ENCODE measurements around the gene USP37.

The USP37 gene, protein sequence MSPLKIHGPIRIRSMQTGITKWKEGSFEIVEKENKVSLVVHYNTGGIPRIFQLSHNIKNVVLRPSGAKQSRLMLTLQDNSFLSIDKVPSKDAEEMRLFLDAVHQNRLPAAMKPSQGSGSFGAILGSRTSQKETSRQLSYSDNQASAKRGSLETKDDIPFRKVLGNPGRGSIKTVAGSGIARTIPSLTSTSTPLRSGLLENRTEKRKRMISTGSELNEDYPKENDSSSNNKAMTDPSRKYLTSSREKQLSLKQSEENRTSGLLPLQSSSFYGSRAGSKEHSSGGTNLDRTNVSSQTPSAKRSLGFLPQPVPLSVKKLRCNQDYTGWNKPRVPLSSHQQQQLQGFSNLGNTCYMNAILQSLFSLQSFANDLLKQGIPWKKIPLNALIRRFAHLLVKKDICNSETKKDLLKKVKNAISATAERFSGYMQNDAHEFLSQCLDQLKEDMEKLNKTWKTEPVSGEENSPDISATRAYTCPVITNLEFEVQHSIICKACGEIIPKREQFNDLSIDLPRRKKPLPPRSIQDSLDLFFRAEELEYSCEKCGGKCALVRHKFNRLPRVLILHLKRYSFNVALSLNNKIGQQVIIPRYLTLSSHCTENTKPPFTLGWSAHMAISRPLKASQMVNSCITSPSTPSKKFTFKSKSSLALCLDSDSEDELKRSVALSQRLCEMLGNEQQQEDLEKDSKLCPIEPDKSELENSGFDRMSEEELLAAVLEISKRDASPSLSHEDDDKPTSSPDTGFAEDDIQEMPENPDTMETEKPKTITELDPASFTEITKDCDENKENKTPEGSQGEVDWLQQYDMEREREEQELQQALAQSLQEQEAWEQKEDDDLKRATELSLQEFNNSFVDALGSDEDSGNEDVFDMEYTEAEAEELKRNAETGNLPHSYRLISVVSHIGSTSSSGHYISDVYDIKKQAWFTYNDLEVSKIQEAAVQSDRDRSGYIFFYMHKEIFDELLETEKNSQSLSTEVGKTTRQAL

DNA sequence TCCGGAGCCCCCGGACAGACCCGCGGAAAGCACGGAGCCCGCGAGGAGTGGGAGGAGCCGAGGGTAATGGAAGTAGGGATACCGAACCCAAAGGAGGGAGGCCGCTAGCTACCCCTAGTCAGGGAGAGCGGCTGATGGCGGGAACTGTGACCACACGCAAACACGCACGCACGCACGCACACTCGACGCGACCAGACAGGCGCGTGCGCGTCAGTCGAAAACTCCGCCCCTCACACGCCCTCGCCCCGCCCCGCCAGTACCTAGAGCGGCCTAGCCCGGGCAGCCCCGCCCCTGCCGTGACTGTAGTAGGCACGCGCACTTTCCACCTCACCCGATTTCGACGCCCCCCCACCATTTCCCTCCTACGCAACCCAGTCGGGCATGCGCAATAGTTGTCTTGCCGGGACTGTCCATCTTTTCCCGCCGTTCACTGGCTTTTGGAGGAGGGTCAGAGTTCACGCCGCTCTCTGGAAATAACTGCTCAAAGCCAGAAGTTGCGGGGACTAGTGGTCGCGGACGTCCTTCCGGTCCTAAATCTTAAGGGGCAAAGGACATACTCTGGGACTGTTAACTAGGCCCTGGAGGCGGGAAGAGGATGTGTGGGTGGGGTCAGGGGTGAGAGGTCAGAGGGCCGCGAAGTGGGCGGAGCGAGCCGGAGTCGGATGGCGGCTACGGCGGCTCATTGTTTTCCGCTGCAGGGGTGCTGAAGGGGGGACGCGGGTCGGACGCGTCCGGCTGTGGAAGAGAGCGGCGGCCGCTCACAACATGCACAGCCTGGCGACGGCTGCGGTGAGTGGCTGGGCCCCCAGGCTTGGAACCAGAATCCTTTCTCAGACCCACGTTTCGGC lies at the start of gene USP37, which contains the start of gene CNOT9:
TSS of gene USP37 (minus strand) at position 162 of the 848 bp plus-strand sequence. CDS start 9,698 bp downstream, outside the sequence.
TSS of gene CNOT9 (plus strand) at position 650 of the 848 bp plus-strand sequence. CDS start at position 766, 116 bp downstream.
- DNase-seq, result peak; percentile 95

GRCh38 chr2:218615868-218616315 lies 47.7 kb upstream of the USP37 start:
- DNase-seq, result no peak

DNA sequence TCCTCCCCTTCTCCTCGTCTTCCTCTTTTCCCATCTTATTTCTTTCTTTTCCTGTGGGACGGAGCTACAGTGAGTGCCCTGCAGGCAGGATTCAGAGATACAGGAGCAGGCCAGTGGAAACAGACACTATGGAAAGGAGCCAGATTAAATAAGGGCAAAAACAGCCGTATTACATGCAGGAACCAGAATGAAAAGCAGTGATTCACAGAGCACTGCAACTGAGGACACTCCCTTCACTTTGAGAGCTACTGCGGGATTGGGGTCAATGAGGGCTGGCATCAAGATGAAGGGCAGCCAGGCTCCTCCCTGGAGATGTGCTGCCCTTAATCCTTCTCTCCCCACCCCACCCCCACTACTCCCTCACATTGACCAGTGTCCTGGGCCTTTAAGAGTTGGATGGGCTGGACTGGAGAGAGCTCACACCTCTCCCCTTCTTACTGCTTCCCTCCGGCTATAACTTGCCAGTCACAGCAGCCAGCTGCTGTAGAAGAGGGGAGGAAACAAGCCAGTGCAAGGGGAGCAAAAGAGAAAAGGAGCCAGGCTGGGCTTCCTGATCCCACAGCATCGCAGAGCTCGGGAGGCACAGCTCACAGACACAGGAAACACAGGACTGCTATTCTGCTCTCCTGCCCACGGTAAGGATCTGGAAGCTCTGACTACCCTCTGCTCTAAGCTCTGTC lies 39.4 kb upstream of the USP37 start, which contains the start of gene PLCD4:
TSS of gene PLCD4 (plus strand) at position 464 of the 680 bp plus-strand sequence. CDS start 7,841 bp downstream, outside the sequence.
- no peak for DNase-seq

- DNase-seq, result peak; percentile 47
Observed at GRCh38 chr2:218605432-218605831, 37.3 kb upstream of the USP37 start.

DNA sequence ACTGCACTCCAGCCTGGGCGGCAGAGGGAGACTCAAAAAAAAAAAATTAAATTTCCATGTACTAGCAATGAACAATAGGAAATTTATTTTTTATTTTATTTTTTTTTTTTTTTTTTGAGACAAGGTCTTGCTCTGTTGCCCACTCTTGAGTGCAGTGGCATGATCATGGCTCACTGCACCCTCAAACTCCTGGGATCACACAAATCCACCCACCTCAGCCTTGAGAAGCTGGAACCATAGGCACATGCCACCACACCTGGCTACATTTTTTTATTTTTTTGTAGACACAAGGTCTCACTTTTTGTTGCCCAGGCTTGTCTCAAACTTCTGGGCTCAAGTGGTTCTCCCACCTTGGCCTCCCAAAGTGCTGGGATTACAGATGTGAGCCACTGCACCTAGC lies 17.4 kb upstream of the USP37 start:
- no peak for DNase-seq

DNA sequence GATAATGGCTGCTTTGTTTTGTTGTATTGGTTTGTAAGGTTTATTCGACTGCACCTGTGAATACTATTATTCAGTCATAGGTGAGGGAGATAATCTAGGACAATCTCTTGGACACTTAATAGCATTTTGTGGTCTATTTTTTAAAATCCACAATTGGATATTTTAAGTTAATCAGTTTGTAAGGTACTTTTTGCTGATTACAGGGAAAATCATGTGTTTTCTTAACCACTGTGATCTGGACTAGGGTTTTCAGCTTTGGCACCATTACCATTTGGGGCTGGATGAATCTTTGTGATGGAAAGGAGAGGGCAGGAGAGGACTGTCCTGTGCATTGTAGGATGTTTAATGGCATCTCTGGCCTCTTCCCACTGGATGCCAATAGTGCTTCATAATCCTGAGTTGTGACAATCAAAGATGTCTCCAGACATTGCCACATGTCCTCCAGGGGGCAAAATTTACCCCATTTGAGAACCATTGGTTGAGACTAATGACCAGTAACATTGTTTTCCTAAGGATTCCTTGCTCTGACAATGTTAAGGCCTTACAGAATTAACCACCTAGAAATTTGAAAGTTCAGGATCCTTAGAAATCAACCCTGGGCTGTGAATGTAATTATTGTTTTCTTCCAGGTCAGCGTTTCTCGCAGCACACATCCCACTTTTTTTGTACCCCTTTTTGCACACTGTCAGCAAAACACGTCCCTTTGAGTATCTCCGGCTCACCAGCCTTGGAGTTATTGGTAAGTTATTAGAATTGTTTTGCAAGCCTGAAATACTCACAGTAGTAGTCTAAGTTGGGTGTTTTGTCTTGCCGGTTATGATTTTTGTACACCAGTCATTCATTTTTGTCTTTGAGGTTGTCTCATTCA lies 16.1 kb upstream of the USP37 start:
- DNase-seq, result no peak

GRCh38 chr2:218582076-218582475 lies 13.9 kb upstream of the USP37 start:
- no peak for DNase-seq

GRCh38 chr2:218578272-218578877 lies 10.2 kb upstream of the USP37 start:
- DNase-seq, result no peak

GRCh38 chr2:218577482-218578220 lies 9.5 kb upstream of the USP37 start:
- no peak for DNase-seq

DNA sequence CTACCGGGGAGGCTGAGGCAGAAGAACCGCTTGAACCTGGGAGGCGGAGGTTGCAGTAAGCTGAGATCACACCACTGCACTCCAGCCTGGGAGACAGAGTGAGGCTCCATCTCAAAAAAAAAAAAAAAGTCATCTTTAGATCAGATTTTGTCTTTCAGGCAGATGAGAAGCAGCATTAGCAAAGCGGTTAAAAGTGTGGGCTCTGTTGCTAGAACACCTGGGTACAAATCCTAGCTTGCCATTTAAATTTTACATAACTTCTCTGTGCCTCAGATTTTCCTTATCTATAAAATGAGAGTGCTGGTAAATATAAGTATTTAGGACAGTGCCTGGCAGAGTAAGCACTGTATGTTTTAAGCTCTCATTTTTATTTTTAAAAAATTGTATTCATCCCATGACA lies 8.7 kb upstream of the USP37 start:
- no peak for DNase-seq

DNA sequence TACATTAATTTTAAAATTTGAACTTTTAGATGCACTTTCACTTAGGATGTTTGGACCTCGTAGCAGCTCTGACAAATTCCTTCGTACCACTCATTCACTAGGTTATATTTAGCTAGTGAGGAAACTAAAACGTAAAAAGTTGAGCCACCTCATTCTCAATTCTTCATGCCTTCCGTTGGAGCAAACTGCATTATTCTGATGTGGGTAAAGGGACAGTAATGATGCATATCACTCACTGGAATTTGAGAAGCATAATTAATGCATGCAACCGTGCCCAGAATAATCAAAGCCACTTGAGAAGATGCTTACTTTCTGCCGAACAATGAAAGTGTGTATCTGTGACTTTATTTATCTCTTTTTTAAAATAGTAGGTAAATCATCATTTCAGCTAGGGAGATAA lies 2.7 kb upstream of the USP37 start:
- DNase-seq, result no peak

GRCh38 chr2:218569661-218570500 lies 1.7 kb upstream of the USP37 start:
- no peak for DNase-seq

- peak; percentile 28 for DNase-seq
Observed at GRCh38 chr2:218569038-218569431, 884 bp upstream of the USP37 start.

DNA sequence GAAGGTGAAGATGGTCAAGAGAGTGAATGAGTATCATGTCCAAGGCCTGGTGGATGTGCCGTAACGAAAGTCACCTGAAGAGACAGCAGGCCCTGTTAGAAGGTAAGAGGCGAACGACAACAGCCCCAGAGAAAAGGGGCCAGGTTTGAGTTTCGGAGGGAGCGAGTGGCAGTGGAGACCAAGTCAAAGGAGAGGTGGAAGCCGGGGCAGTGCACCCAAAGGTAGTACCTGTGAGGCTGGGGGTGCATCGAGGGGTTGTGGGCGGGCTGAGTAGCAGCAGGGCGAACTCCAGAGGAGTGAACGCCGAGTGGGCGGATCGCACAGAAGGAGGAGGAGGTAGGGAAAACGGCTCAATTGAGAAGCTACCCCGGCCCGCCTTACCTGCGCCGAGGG lies 358 bp downstream of the USP37 start:
- DNase-seq, result peak; percentile 27

DNA sequence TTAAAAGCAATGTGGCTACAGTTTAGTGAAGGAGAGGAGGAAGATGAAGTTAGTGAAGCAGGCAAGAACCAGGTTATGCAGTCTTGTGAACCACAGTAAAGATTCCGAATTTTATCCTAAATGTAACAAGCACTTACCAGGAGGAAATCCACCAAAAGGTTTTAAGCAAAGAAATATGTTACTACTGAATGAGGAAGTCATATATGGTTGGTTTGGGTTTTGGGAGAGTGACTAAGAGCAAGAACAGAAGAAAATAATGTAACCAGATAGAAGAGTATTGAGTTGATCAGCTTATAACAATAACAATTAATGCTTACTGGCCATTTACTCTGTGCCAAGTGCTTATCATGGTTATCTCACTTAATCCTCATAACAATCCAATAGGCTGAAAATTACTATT lies 1.9 kb downstream of the USP37 start:
- no peak for DNase-seq

GRCh38 chr2:218564056-218564455 lies 4.1 kb downstream of the USP37 start:
- DNase-seq, result no peak

DNA sequence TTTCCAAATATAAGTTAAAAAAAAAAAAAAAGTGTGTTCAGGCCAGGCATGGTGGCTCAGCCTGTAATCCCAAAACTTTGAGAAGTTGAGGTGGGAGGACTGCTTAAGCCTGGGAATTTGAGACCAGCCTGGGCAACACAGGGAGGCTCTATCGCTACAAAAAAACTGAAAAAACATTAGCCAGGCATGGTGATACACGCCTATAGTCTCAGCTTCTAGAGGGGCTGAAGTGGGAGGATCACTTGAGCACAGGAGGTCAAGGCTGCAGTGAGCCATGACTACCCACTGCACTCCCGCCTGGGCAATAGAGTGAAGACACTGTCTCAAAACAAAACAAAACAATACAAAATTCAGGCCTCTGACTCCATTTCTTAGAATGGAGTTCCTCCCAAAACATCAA lies 9.2 kb downstream of the USP37 start:
- DNase-seq, result no peak

GRCh38 chr2:218557941-218558340 lies 10.2 kb downstream of the USP37 start:
- no peak for DNase-seq

GRCh38 chr2:218555527-218555926 lies 12.6 kb downstream of the USP37 start:
- DNase-seq, result no peak
